GM21737 (cell line): Measurements from ENCODE around the gene TOP2B.

Experiments used
- ATAC-seq: cut with Tn5 transposase; IDR thresholded peaks from one replicate; pipeline ENCODE4 v1.9.1; 2021; ENCODE audit warnings: mild to moderate bottlenecking, moderate library complexity; ENCODE audit not compliant: unreplicated experiment

The TOP2B gene

DNA sequence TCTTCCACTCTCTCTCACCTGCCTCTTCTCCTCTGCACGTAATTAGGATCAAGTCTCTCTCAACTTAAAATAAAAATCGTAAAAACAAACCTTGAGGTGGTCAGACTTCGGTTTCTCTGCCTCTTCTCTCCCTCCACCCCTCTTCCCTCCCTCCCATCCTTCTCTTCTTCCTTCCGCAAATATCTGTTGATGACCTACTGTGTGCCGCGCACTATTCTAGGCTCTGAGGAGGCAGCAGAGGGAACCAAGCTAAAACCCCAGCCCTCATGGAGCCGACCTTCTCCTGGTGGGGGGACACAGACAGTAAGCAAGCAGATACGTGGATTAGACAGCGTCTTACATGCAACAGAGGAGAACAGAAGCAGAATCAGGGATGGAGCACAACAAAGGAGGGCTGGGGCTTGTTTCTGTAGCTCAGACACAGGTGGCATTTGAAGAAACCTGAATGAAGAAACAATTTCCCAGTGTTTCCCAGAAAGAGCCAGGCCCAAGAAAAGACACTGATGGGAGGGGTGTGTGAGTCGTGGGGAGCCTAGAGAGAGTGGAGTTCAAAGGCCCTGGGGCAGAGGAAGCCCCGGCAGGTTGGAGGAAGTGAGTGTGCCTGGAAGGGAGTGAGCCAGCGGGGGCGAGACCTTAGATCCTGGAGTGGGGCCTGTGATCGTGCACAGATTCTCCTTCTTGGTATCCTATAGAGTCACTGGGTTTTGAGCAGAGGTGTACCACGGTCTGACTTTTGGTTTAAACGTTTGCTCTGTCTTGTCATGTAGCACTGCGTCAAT is 80.5 kb downstream of the TOP2B start:
- ATAC-seq: no peak

- ATAC-seq: no peak
Observed at GRCh38 chr3:25583343-25583742, 81.4 kb downstream of the TOP2B start.

GRCh38 chr3:25582242-25582641 is 82.5 kb downstream of the TOP2B start:
- no peak for ATAC-seq

DNA sequence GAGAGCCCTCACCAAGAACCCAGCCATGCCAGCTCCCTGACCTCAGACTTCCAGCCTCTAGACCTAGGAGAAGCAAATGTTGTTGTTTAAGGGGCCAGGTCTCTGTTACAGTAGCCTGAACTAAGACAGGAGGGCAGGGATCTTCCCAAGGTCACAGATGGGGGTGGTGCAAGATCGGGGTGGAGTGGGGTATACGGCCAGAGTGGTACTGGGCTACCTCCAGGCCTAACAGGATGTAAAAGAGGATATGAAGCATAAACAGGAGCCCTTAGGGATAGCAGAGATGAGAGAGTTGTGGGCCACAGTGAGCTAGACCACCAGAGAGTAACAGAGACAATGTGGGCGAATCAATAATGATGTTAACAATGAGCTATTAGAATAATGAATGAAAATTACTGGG is 82.9 kb downstream of the TOP2B start:
- no peak for ATAC-seq

- no peak for ATAC-seq
Observed at GRCh38 chr3:25581335-25581734, 83.4 kb downstream of the TOP2B start.

- no peak for ATAC-seq
Observed at GRCh38 chr3:25580534-25580933, 84.2 kb downstream of the TOP2B start.

- no peak for ATAC-seq
Observed at GRCh38 chr3:25578059-25578458, 86.6 kb downstream of the TOP2B start.

GRCh38 chr3:25576831-25577454 is 87.8 kb downstream of the TOP2B start:
- ATAC-seq: no peak

- no peak for ATAC-seq
Observed at GRCh38 chr3:25576146-25576545, 88.6 kb downstream of the TOP2B start.

DNA sequence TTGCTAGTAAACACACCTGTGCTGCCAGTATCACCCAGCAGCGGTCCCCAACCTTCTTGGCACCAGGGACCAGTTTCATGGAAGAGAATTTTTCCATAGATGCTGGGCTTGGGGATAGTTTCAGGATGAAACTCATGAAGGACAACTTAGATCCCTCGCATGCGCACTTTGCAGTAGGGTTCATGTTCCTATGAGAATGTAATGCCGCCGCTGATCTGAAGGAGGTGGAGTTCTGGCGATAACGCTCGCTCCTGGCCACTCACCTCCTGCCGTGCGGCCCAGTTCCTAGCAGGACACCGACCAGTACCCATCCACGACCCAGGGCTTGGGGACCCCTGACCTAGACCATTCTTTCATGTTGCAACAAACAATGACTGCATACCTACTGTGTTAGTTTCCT is 89.7 kb downstream of the TOP2B start:
- no peak for ATAC-seq

GRCh38 chr3:25574172-25574765 is 90.4 kb downstream of the TOP2B start:
- ATAC-seq: no peak

DNA sequence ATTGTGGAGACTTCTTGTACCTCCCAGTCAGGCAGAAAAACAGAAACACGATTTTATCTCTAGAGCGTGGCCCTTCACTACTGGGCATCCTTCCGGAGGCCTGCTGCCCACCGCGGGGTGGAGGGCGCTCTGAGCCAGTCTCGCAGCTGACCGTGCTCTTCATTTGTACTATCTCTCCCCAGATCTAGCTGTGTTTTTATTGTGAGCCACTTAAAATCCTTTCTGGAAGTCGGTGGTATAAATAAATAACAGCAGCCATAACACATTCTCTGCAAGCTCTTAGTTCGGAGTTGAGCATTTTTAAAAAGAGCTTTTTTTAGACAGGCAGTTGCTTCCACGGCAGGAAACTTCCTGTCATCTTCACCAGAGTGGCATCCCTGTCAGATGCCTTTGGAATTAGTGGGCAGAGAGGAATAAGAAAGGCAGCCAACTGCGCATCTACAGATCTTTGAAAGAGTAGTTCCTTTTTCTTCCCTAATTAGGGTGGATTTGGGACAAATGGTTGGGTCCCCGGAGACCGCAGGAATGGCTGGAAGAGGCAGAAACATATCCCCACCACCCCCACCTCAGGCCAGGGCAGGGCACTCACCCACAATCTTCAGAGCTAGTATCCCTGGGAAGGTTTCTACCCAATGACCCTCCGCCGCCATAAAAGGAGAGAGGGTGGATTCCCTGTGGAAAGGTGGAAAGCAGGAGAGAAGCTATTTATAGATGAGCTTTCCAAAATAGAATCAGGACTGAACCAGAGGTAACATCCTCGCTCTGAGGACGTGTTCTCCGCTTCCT is 91.1 kb downstream of the TOP2B start:
- ATAC-seq: no peak

GRCh38 chr3:25572919-25573385 is 91.8 kb downstream of the TOP2B start:
- no peak for ATAC-seq

- ATAC-seq: no peak
Observed at GRCh38 chr3:25572336-25572735, 92.4 kb downstream of the TOP2B start.

DNA sequence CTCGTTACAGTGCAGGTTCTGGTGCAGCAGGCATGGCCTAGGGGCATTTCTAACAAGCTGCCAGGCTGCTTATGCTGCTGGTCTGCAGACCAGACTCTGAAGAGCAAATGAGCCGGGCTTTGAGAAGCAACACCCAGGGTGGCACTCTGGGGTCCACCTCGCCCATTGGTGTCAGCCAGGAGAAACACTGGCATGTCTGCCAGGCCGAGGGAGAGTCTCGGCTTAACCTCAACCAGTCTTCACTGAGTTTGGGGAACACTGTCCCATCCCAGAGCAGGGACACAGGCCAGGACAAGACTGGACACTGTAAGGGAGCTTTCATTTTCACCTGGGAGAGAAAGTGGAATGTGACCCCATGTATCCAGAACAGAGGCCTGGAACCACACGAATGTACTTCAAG is 93.4 kb downstream of the TOP2B start:
- no peak for ATAC-seq

DNA sequence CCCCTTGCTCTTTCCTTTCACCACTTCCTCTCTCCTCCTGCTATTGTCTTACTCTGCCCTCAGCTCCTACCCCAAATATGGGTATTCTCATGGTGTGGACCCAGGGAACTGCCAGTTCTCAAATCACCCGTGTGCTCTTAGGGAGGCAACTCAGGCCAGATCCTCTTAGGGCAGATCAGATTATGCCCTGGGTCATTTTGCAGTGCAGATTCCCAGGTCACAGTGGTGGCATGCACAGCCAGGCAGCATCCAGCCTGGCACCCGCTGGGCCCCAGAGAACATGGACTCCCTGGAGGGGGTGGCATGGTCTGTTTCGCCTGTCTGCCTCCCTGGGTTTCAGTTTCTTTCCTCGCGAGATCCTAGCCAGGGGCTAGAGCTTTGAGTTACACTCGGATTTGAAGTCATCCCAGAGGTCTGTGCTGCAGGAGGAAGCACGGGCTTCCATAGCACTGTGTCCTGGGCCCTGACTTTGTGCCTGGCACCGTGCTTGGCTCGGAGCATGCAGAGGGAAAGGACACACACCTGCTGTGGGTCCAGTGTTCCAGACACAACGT is 96.1 kb downstream of the TOP2B start:
- no peak for ATAC-seq

DNA sequence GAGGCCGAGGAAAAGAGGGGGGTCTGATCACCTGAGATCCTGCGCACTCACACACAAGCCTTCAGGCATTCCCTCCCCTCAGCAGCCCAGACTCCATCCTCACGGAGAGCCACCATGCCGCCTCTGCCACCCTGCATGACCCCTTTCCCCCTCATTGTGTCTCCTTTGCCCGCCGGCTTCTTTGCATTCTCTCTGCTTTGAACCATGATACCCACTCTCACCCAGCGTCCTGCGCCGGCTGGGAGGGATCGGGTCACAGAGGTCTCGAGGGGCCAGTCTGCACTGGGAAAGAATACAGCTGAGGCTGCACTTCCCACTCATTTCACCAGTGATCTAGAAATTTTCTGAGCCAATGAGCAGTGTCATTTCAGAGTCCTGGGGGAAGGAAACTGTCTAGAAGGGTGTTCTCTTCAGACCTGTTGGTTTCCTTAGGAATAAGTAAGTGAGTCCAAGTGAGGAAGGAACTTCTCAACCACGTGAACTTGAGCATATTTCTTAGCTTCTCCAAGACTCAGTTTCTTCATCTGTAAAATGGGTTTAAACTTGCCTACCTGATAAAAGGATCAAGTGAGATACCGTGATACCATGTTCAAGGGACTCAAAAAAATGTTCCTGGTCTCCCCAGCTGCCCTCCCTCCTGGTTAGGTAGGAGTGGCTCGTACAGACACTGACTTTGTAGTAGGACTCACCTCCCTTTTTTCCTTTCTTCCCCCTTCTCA is 96.7 kb downstream of the TOP2B start:
- ATAC-seq: no peak

DNA sequence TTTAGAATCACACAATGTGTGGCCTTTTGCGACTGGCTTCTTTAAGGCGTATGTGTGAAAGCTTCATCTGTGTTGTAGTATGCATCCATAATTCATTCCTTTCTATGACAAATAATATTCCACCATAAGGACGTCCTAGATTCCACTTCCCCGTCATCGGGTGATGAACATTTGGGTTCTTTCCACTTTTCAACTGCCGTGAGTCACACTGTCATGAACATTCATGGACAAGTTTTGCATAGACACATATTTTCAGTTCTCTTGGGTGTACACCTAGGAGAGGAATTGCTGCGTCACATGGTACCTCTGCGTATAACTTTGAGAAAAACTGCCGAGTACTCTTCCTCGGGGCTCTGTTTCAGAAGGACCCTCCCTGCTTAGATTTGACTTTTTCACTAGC is 97.3 kb downstream of the TOP2B start:
- no peak for ATAC-seq

- ATAC-seq: no peak
Observed at GRCh38 chr3:25566358-25566920, 98.3 kb downstream of the TOP2B start.

DNA sequence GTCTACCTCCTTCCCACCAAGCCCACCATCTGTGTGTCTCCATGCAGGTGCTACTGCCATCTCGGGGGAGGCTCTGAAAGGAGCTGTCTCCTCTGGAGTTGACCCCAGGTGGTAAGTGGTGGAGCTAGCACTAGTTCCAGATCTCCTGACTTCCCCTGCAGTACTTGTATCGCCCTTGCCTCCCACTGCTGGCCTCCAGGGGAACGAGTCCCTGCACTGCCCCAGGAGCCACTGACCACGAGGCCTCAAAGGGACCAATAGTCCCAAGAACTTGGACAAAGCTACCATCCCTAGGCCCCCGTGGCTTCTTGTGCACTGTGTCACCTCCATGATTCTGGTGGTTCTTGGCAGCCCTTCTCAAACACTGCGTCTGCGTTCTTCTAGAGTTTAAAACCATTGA is 98.9 kb downstream of the TOP2B start:
- ATAC-seq: no peak
